Fibroblast of lung (primary cell): Measurements from ENCODE around the gene LMO7. TPM values are rescaled to one million over a fixed set of nuclear protein-coding genes. Genes with fewer than 3 reads are reported as not detected.
"Not testable (repeated sequence)": the region's sequence is repeated elsewhere in the genome, so short reads cannot be mapped to it uniquely, and the experiment has no call there.

Experiments
- DNase-seq, 2 donors: peaks; one replicate each; pipeline versions ENCODE4 v3.0.0 to v3.0.0-alpha.2; 2010; ENCODE audit warnings: low read depth in 2 of 2
- H2AFZ ChIP-seq: 2 replicates; pipeline ENCODE4 v1.5.1; 2012; ENCODE audit warnings: low read length, control low read depth, inconsistent platforms
- H3K27ac ChIP-seq: 2 replicates; pipeline ENCODE4 v1.5.1; 2011; ENCODE audit warnings: low read length, control low read depth; ENCODE audit not compliant: insufficient read depth
- H3K27me3 ChIP-seq: 2 replicates; pipeline ENCODE4 v1.5.1; 2011; ENCODE audit warnings: mild to moderate bottlenecking, low read length; ENCODE audit not compliant: control insufficient read depth, insufficient read depth
- H3K36me3 ChIP-seq: 2 replicates; pipeline ENCODE4 v1.5.1; 2011; ENCODE audit warnings: low read length; ENCODE audit not compliant: control insufficient read depth, insufficient read depth
- H3K4me1 ChIP-seq: 2 replicates; pipeline ENCODE4 v1.5.1; 2011; ENCODE audit warnings: low read length; ENCODE audit not compliant: control insufficient read depth, insufficient read depth; ENCODE audit errors: extremely low read depth
- H3K4me2 ChIP-seq: 2 replicates; pipeline ENCODE4 v1.5.1; 2011; ENCODE audit warnings: low read length, control low read depth; ENCODE audit not compliant: insufficient read depth; ENCODE audit errors: extremely low read depth
- H3K4me3 ChIP-seq, 4 experiments: fragments of 200-600 bp in 1 of 4; sonication (generic) in 1 of 4; replicated peaks in 1 of 4; 2 replicates each; pipeline ENCODE4 v1.5.1; 2011 to 2016; ENCODE audit warnings: low read length in 4 of 4, low read depth in 3 of 4, mild to moderate bottlenecking in 3 of 4, control low read depth in 2 of 4, inconsistent platforms in 1 of 4, mixed read lengths in 1 of 4; ENCODE audit not compliant: insufficient read depth in 1 of 4; ENCODE audit errors: control extremely low read depth in 1 of 4
- H3K79me2 ChIP-seq: 2 replicates; pipeline ENCODE4 v1.5.1; 2012; ENCODE audit warnings: mild to moderate bottlenecking, low read length, inconsistent platforms; ENCODE audit not compliant: control insufficient read depth, insufficient read depth
- H3K9ac ChIP-seq: 2 replicates; pipeline ENCODE4 v1.5.1; 2011; ENCODE audit warnings: mild to moderate bottlenecking, low read length, control low read depth; ENCODE audit not compliant: insufficient read depth
- H3K9me3 ChIP-seq: 2 replicates; pipeline ENCODE4 v1.5.1; 2012; ENCODE audit warnings: low read depth, low read length; ENCODE audit not compliant: control insufficient read depth, insufficient read depth
- H4K20me1 ChIP-seq: 2 replicates; pipeline ENCODE4 v1.5.1; 2011; ENCODE audit warnings: low read length; ENCODE audit not compliant: control insufficient read depth, insufficient read depth; ENCODE audit errors: extremely low read depth
- EZH2 ChIP-seq: IDR thresholded peaks from 2 replicates; pipeline ENCODE4 v1.5.1; 2012; ENCODE audit warnings: low read length, control low read depth, mild to moderate bottlenecking; ENCODE audit errors: missing control alignments
- polyA plus RNA-seq, 2 donors: library from polyadenylated mRNA; depleted of rRNA in 1 of 2; stranded (reverse) in 1 of 2; unstranded in 1 of 2; fragments of >200 nt; gene quantifications; 2 replicates each; pipeline ENCODE4 v1.2.1, GENCODE V29; 2011 to 2012; ENCODE audit warnings: missing spikeins in 1 of 2
- total RNA-seq: library from RNA; depleted of rRNA; stranded (reverse); fragments of >200 nt; gene quantifications from 2 replicates; pipeline ENCODE4 v1.2.1, GENCODE V29; 2014
- TF ChIP-seq, protein P1 (sequence below), 2 donors: IDR thresholded peaks in 1 of 2; conservative IDR thresholded peaks in 1 of 2; 1 replicate in 1 of 2; 2 replicates in 1 of 2; pipeline ENCODE4 v1.5.1; 2011 to 2012; ENCODE audit warnings: low read length in 2 of 2, control low read depth in 1 of 2, inconsistent platforms in 1 of 2, low read depth in 1 of 2, mild to moderate bottlenecking in 1 of 2

LMO7 gene
- total and polyA plus RNA-seq, 2 donors (not counting 1 experiment from before 2014, with no cell fraction given) = 71.9 to 226 TPM

DNA sequence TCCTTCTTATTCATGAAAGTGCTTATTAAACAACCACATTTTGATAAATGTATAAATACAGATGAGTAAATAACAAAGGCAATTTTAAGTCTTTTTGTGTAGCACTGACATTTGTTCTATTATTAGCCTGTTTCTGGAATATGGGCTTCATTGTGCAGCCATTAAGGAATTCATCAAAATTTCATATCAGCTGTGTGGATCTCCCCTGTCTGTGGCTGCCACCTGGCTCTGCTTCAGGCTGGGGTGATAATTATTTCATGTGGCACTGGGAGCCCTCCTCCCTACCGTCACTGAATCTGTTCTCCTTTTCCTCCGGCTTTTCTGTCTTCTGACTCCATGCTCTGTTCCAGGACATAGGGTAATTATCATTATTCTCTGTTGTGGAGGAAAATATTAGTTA lies 57.1 kb downstream of the LMO7 start:
- H3K27ac ChIP-seq = no peak overlapping the region
- H3K4me3 ChIP-seq = no peak overlapping the region
- no peak overlapping the region for H3K9ac ChIP-seq
- no peaks in the 10 kb centered on the region for H4K20me1 ChIP-seq
- H3K4me2 ChIP-seq = no peak overlapping the region
- no peak for DNase-seq
- TF ChIP-seq, protein P1, sequence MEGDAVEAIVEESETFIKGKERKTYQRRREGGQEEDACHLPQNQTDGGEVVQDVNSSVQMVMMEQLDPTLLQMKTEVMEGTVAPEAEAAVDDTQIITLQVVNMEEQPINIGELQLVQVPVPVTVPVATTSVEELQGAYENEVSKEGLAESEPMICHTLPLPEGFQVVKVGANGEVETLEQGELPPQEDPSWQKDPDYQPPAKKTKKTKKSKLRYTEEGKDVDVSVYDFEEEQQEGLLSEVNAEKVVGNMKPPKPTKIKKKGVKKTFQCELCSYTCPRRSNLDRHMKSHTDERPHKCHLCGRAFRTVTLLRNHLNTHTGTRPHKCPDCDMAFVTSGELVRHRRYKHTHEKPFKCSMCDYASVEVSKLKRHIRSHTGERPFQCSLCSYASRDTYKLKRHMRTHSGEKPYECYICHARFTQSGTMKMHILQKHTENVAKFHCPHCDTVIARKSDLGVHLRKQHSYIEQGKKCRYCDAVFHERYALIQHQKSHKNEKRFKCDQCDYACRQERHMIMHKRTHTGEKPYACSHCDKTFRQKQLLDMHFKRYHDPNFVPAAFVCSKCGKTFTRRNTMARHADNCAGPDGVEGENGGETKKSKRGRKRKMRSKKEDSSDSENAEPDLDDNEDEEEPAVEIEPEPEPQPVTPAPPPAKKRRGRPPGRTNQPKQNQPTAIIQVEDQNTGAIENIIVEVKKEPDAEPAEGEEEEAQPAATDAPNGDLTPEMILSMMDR (conservative IDR thresholded peaks at IDR 0.05 in 1 of 2, IDR thresholded peaks at IDR 0.05 in 1 of 2; ENCODE audit: low read depth in 1 of 2, low read length in 2 of 2) = no peak
- no peak for TF ChIP-seq EZH2
- peaks cover 77% of the 10 kb centered on the region for H3K79me2 ChIP-seq
- peaks cover 4% of the 10 kb centered on the region for H3K36me3 ChIP-seq
- H2AFZ ChIP-seq = no peak overlapping the region
- H3K4me1 ChIP-seq = peaks cover 6% of the 10 kb centered on the region
- no peaks in the 10 kb centered on the region for H3K9me3 ChIP-seq
- H3K27me3 ChIP-seq = no peaks in the 10 kb centered on the region

DNA sequence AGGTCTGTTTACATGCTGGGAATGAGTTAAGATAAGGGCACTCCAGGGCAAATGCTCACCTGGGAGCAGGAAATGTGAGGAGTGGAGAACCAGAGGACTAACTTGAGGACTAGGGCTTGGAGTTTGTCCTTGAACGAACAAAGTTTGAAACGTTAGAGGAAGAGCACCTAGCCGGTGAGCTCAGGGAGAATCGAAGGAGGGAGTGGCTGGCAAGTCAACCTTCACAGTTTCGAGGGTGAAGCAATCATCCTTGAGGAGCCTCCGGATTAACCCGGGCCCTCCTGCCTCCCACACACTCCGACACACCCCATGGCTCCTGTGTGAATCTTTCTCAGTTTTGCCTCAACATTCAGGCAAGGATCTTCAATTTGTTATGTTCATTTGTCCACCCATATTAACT lies 58.6 kb downstream of the LMO7 start:
- DNase-seq = no peak
- peaks cover 67% of the 10 kb centered on the region for H3K79me2 ChIP-seq
- H3K27ac ChIP-seq = no peak overlapping the region

DNA sequence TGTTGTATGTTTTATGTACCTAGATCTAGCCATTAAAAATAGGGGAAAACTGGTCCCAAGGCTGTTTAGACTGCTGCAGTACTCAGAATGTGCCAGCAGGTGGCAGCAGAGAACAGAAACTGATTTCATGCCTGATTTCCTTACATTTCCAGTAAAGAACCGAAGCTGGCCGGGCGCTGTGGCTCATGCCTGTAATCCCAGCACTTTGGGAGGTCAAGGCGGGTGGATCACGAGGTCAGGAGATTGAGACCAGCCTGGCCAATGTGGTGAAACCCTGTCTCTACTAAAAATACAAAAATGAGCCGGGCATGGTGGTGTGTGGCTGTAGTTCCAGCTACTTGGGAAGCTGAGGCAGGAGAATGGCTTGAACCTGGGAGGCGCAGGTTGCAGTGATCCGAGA lies 59.8 kb downstream of the LMO7 start:
- H3K4me3 ChIP-seq, H3K27ac ChIP-seq, H2AFZ ChIP-seq, H3K36me3 ChIP-seq, H3K4me1 ChIP-seq, H3K9me3 ChIP-seq, H3K9ac ChIP-seq, H3K27me3 ChIP-seq, H4K20me1 ChIP-seq, H3K4me2 ChIP-seq: not testable (repeated sequence)
- peaks cover 64% of the 10 kb centered on the region for H3K79me2 ChIP-seq
- TF ChIP-seq, protein P1 (conservative IDR thresholded peaks at IDR 0.05 in 1 of 2, IDR thresholded peaks at IDR 0.05 in 1 of 2; ENCODE audit: low read depth in 1 of 2, low read length in 2 of 2) = peak; percentile 80 to 85
- DNase-seq = peak; percentile 50 to 79

More for the DNA sequence above, 58.6 kb downstream of the LMO7 start:
- TF ChIP-seq, protein P1 (conservative IDR thresholded peaks at IDR 0.05 in 1 of 2, IDR thresholded peaks at IDR 0.05 in 1 of 2; ENCODE audit: low read depth in 1 of 2, low read length in 2 of 2) = no peak
- no peak for TF ChIP-seq EZH2
- Histone ChIP-seq H3K4me2 (no peak overlapping the region), H3K4me1 (peaks cover 4% of the 10 kb centered on the region), H4K20me1 (no peaks in the 10 kb centered on the region), H2AFZ (no peak overlapping the region), H3K9ac (no peak overlapping the region), H3K27me3 (no peaks in the 10 kb centered on the region), H3K36me3 (peaks cover 4% of the 10 kb centered on the region), H3K4me3 (no peak overlapping the region), H3K9me3 (no peaks in the 10 kb centered on the region)
